GM19043 (cell line): Measurements from ENCODE around the gene HIVEP3.

Experiments
- ATAC-seq: cut with Tn5 transposase; IDR thresholded peaks from one replicate; pipeline ENCODE4 v1.9.1; 2021; ENCODE audit warnings: low read depth; ENCODE audit not compliant: unreplicated experiment

The HIVEP3 gene

DNA sequence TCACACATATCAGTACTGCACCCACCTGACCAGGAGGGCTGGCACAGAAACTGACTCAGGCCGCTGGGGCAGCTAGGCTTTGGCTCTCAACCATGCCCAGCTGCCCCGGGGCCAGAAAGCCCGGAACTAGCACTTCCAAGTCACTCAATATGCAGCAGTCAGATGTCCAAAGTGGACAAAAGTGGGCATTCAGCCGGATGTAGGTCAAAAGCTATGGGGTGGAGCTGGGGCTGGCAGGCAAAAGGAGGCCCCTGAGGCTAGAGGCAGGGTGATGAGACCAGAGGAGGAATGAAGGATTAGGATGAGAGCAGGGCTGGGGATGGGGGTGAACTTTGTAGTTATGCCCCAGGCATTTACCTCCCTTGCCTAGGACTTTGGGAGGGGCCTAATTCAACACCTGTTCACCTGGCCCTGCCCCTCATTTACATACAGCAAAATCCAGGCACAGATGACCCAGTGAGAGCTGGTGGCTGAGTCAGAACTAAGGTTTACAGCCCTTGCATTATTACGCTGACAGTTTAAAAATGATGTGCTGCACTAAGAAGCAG, 403.5 kb downstream of the HIVEP3 start:
- ATAC-seq = no peak

DNA sequence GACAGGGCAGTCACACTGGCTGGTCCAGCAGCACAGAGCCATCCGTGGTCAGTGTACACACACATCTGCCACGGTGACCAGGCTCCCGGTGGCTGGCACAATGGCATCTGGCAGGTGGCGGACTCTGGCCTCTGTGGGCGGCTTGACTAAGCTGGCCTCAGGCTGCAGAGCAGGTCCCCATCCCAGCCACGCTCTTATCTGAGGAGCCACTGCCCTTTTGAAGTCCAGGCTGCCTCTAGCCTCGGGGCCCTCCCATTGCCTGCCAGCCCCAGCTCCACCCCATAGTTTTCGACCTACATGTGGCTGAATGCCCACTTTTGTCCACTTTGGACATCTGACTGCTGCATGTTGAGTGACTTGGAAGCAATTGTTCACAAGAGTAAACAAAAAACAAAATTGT, 404.3 kb downstream of the HIVEP3 start:
- ATAC-seq = no peak

DNA sequence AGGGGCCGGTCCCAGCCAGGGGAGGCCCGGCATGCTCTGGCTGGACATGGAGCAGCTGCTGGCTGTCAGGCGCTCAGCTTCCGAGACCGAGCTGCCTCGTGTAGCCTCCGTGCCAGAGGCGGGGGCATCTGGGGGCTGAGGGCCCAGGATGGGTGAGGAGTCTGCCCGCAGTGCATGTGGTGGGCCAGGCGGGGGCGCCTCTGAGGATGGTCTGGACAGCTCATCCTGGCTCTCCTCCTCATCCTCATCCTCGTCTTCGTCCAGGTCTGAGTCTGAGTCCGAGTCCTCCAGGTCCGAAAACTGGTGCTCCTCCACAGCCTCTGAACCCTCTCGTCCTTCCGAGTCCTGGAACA, 405.4 kb downstream of the HIVEP3 start:
- ATAC-seq = no peak

GRCh38 chr1:41512701-41513382, 405.9 kb downstream of the HIVEP3 start:
- ATAC-seq = no peak

DNA sequence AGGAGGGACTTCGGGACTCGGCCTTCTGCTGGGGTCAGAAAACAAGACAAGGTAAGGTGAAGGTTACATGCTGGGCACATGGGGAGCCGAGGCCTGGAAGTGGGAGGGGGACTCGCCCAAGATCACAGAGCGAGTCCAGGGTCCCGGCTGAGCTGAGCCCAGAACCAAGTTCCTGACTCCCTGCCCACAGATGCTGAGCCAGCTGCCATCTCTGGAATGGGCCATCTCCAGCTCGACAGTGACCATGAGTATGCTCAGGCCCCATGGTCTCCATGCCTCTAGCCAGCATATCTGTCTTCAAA, 407.5 kb downstream of the HIVEP3 start:
- no peak for ATAC-seq

DNA sequence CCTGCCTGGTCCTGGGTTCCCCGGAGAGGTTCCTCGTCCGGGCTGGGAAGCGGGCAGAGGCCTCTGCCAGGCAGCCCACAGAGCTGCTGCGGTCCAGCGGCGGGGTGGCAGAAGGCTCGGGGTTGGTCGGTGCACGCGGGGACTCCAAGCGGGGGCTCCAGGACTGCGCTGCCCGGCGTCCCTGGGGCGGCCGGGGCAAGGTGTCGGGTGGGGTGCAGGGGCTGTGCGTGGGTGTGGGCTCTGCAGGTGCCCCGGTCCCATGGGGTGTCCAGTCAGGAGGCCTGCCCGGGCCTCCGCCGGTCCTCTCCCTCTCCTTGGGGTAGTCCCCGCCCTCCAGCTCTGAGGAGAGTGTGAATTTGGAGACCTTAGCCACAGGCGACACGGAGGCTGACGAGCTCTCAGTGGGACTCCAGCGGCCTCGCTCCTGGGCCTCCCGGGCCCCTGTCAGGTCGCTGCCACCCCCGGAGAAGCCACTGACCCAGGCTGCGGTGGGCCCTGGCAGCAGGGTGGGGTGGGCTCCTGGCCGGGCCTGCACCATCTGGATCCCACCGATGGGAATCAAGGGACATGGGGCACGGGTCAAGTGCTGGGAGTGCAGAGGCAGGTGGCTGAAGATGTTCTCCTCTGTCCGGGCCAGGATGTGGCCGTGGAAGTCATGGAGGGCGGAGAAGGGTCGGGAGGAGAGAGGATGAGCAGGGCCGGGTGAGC, 408.0 kb downstream of the HIVEP3 start:
- no peak for ATAC-seq

DNA sequence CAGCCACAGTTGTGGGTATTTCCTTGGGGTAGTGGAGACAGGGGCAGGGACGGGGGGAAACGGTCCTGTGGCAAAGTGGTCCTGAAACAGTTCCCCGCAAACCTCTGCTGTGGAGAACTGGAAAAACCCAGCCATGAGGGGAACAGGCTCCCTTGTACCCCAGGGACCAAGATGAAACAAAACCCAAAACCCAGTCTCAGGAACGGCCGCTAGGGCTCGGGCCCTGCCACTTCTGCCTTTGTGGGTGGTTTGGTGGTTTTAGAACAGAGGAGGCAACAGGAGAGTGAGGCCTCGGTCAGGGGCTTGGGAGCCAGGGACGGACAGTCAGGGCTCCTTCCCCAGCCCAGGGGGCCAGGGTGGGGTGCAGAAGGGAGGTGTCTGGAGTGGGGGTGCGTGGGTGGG, 409.5 kb downstream of the HIVEP3 start:
- ATAC-seq = no peak

GRCh38 chr1:41508290-41508689, 410.4 kb downstream of the HIVEP3 start:
- no peak for ATAC-seq

DNA sequence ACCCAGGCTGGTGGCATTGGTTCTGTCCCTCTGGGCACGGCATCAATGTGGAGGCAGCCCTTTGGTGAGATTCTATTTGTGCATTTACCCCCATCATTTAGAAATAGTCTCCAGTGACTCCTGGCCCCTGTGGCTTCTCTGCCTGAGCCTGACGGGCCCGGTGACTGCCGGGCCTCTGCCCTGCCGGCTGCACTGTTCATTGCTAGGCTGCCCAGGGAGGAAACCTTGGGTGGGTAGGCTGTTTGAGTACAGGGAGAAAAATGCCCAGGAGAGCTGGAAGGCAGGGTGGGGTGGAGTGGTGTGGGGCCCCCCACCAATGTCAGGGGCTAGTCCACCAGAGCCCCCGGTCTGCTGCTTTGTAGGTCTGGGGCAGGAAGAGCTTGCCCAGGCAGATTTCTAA, 410.9 kb downstream of the HIVEP3 start:
- ATAC-seq = no peak

DNA sequence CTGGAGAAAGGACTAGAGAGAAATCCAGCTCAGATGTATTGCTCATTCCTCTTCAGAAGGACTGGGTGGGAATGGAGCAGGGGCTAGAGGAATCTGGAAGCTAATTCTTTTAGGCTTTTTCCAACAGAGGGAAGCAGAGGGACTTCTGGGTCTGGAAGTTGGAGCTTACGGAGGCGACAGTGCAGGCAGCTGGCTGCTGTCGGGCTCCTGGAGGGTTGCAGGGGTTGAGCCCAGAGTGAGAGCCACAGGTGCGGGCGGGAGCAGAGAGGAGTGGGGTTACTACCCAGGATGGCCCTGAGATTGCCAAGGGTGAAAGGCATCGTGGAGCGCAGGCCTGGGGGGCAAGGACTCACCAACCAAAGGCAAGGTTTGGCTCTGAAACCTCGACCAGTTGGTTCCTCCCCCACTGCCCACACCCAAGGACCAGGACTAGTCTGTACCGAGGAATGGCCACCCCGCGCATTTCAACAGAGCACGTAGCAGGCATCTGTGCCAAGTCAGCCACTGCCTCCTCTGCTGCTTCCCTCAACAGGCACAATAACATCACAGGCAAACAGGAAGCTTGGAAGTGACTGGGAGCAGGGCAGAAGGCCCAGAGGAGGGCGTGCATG, 411.5 kb downstream of the HIVEP3 start:
- no peak for ATAC-seq

GRCh38 chr1:41504114-41505035, 414.3 kb downstream of the HIVEP3 start:
- ATAC-seq = no peak

DNA sequence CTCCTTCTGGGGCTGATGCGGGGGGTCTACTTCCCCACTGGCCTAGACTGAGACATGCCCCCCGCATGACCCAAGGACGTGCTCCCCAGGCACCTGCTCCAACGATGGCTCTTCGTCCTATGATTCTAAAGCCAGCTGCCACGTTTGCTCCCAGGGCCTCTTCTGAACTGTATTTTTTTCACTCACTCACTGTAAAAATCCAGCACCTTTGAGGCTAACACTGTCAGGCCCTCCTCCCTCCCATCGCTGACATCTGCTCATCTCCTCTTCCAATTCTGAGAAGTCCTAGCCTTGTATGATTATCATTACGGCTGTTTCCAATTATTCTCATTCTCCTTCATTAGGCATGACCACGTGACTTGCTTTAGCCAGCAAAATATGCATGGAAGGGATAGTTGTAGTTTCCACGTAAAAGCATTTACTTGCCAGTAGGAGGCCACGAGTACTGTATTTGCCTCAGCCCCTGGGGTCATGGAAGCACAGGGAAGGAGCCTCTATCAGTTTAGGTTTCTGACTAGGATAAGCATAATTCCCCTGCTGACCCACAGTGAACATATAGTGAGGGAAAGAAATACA, 415.1 kb downstream of the HIVEP3 start:
- ATAC-seq = no peak

GRCh38 chr1:41502912-41503311, 415.8 kb downstream of the HIVEP3 start:
- ATAC-seq = no peak

DNA sequence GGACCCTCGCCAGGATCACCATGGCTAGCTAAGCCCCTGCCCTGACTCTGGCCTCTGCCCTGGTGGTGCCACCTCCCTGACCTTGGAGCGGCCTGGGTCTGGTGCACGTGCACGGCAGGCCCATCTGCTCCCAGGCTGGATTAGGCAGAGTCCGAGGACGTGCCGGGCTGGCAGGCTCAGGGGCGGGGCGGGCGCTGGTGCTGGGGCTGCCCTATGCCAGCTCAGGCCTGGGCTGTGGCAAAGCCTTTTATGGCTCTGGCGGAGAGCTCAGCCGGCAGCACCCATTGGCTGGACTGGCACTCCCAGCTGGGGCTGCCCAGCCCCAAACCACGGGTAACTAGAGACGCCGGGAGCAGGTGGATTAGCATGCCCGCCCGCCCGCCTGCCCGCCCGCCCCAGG, 417.1 kb downstream of the HIVEP3 start:
- no peak for ATAC-seq

- no peak for ATAC-seq
Measured at GRCh38 chr1:41500781-41501518, 417.8 kb downstream of the HIVEP3 start.

DNA sequence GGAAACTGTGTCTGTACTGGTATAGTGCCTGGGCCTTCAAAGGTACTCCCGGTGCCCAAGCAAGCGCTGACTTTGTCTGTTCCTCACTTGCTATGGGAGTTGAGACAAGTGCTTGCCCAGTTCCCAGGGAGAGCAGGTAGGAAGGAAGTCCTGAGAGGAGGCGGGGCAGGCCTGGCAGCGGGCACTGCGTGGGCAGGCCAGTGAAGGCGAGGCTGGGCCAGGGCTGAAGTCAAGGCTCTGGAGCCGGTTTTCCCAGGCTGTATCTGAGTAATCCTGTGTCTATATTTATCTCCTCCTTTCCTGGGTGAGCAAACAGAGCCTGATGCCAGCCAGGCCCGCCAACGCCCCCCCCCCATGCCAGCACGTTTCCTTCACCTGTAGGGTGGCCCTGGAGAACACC, 418.3 kb downstream of the HIVEP3 start:
- no peak for ATAC-seq

- no peak for ATAC-seq
Measured at GRCh38 chr1:41499591-41499990, 419.1 kb downstream of the HIVEP3 start.

DNA sequence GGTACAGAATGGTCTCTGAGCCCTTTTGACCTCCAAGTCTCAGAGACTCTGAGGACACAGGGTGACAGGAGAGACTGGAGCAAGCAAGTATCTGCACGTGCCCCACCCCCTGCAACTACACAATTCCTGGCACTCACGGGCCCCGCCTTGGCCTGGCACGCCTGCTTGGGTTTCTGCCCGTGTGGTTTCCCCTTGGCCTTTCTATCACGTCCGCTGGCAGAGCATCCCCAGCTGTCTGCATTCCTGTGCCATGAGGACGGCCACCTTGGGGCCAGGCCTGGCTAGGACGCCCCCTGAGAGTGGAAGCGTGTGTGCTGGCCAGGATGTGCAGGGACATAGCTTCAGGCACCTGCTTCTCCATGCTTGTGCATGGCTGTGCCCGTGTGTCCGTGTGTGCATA, 419.9 kb downstream of the HIVEP3 start:
- ATAC-seq = no peak

GRCh38 chr1:41498391-41498790, 420.3 kb downstream of the HIVEP3 start:
- no peak for ATAC-seq

DNA sequence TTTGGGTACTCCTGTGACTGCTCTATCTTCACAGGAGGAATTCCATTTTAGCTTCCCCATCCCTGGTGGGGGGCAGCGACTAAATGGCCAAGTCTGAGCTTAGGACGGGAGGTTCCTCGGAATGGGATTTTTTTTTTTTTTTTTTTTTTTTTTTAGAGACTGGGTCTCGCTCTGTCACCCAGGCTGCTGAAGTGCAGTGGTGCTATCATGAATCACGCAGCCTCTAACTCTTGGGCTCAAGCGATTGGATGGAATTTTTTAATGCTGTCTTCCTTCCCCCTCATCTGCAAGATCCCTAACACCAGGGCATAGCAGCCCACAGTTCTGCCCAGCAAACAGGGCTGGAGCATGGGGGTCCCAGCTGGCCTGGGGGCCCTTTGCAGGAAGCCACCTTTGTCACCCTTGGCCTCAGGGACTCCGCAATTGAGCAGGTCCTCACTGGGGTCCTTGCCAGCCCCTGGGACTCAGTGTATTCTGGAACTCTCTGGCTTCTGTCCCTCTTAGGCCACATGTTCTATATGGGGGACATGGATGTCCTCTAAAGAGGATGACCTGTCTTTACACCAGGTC, 421.2 kb downstream of the HIVEP3 start:
- ATAC-seq = no peak
